Activated CD4-positive, alpha-beta T cell treated with anti-CD3 and anti-CD28 coated beads, Interleukin-2, amount 50 U/mL, for 16 hours (primary cell): ENCODE measurements around the gene MPND.

Experiments
- DNase-seq: peaks from one replicate; pipeline ENCODE4 v3.0.0-alpha.2; 2020

Gene MPND

DNA sequence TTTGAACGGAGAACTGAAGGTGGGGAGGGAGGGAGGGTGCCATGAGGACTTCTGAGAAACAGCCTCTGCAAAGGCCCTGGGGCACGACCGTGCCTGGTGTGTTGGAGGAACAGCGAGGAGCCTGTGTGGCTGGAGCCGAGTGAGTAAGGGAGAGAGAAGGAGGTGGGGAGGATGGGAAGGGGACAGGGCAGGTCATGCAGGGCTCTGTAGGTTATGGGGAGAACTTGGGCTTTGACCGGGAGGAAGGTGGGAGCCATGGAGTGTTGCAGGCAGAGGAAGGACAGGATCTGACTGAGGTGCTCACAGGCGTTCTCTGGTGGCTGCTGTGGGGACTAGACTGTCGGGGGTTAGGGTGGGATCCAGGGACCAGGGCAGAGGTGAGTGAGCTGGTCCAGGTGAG lies 6.7 kb downstream of the MPND start:
- DNase-seq, result no peak

DNA sequence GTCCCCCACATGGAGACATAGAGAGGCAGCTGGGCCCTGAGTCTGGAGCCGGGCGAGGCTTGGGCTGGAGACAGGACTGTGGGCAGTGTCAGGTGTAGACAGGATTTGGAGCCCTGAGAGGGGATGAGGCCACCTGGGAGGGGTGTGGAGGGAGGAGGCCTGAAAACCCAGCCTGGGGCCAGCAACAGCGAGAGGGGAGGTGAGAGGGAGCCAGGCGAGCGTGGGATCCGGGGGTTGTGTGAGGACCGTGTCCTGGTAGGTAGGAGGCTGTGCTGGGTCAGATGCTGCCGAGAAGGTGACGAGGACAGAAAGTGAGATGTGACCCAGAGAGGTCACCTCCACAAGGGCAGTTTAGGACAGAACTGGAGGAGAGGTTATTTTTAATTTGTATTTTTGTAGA lies 7.4 kb downstream of the MPND start:
- no peak for DNase-seq

DNA sequence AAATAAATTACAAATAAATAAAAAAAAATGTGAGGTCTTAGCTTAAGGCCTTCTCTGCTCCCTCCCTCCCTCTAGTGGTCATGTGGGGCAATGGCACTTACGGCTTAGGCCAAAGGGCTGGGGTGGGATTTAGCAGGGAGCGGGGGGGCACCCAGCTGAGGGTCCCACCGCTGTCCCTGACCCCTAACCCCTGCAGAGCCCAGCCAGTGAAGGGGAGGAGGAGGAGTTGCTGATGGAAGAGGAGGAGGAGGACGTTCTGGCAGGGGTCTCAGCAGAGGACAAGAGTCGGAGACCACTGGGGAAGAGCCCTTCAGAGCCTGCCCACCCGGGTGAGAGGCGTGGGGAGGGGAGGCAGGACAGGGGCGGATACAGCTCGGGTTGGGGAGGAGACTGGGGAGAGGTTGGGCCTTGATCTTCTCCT lies 9.3 kb downstream of the MPND start:
- DNase-seq, result peak; percentile 60

GRCh38 chr19:4354282-4354681 lies 10.9 kb downstream of the MPND start:
- no peak for DNase-seq

GRCh38 chr19:4354897-4355296 lies 11.5 kb downstream of the MPND start:
- no peak for DNase-seq

DNA sequence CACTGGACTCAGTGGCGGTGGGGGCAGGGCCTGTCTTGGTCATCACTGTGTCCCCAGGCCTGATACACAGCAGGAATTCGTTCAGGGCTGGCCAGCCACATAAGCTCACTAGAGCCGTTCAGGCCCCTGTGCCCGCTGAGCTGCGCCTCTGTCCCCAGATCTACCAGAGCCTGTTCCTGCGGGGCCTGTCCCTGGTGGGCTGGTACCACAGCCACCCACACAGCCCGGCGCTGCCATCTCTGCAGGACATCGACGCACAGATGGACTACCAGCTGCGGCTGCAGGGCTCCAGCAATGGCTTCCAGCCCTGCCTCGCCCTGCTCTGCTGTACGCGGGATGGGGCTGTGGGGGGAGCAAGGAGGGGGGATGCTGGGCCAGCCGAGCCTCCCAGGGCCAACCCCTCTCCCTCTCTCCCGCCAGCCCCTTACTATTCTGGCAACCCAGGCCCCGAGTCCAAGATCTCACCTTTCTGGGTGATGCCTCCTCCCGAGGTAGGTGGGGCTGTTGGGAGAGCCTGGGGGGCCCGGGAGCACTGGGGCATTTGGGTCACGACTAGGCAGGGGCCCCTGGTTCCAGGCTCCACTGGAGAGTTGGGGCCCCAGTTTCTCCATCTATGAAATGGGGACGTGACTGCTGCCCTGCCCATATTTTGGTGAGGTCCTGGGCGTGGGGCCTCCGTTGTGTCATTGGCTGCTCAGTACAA lies 13.9 kb downstream of the MPND start:
- DNase-seq, result no peak

DNA sequence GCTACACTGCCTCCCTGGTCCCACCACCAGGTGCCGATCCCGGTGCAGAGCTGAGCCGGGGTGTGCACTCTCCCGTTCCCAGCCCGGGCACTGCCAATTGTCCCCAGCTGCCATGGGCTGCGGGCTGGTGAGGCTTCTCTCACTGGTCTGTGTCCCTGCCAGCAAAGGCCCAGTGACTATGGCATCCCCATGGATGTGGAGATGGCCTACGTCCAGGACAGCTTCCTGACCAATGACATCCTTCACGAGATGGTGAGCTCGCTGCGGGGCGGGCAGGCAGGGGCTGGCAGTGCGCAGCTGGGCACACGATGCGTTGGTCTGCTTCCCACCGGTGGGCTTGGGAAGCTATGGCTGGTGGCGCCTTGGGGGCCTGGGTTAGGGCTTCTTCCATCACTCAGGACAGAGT lies 14.6 kb downstream of the MPND start:
- DNase-seq, result no peak

DNA sequence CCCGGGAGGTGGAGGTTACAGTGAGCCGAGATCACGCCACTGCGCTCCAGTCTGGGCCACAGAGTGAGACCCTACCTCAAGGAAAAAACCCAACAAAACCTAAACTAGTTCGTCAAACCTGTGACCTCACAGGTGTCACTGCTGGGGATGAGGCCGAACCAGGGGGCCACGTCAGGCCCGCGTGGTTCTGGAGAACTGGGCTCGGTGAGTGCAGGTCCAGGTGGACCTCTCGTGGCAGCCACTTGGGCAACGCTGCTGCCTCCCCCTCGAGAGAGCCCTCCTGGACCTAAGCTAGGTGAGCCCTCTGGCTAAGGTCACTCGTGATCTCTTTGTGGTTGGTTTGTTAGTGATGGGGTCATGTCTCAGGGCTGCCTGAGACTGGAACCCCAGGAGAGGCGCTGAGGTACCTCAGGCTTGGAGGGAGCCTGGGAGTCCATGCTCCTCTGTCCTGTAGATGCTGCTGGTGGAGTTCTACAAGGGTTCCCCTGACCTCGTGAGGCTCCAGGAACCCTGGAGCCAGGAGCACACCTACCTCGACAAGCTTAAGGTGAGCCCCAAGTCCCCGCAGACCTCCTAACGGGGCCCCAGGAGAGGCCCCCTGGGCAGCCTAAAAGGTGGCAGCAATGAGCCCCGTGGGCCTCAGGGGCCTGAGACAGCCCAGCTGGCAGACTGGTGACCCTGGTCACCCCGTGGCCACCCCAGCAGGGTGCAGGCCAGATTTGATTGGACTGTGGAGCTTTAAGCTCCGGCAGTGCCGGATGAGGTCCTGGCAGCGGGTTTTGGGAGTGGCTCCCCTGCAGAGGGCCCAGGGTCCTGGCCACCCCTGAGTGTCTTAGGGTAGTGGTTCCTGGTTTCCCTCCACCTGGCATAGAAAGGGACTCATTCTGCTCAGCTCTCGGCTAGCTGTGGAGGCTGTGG lies 15.6 kb downstream of the MPND start:
- no peak for DNase-seq

DNA sequence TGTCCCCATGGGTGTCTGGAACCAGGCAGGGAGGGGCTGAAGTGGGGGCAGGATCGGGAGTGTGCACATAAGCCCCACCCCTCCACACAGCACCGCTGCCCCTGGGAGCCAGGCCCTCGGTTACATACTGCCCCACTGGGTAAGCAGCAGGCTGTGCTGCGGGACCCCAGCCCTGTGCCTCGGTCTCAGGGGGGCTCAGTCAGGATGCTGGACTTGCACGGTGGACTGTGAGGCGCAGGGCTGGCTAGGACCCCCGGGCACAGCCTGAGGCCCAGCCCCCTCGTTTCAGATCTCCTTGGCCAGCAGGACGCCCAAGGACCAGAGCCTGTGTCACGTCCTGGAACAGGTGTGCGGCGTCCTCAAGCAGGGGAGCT lies 16.3 kb downstream of the MPND start:
- DNase-seq, result no peak

GRCh38 chr19:4360081-4360569 lies 16.8 kb downstream of the MPND start:
- no peak for DNase-seq

DNA sequence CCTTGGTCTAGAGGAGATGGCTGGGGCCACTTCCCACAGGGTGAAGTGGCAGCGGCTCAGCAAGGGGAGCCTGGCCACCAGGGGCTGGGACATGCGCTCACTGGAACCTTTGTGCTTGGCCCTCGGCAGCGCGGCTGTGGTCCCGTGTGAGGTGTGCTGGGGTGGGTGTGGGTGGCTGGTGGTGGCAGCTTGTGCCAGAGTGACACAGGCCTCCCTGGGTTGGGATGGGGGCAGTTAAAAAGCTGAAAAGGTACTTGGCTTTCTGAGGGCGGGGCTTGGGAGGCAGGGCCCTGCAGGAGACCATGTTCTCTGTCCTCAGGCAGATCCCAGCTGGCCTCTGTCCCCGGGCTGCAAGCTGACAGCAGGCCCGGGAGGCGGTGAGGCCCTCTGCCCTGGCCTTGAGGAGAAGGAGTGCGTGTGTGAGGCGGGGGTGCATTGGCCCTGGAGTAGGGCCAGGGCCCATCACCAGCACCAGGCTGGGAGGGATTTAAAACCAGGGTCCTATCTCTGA lies 17.3 kb downstream of the MPND start:
- DNase-seq, result no peak

DNA sequence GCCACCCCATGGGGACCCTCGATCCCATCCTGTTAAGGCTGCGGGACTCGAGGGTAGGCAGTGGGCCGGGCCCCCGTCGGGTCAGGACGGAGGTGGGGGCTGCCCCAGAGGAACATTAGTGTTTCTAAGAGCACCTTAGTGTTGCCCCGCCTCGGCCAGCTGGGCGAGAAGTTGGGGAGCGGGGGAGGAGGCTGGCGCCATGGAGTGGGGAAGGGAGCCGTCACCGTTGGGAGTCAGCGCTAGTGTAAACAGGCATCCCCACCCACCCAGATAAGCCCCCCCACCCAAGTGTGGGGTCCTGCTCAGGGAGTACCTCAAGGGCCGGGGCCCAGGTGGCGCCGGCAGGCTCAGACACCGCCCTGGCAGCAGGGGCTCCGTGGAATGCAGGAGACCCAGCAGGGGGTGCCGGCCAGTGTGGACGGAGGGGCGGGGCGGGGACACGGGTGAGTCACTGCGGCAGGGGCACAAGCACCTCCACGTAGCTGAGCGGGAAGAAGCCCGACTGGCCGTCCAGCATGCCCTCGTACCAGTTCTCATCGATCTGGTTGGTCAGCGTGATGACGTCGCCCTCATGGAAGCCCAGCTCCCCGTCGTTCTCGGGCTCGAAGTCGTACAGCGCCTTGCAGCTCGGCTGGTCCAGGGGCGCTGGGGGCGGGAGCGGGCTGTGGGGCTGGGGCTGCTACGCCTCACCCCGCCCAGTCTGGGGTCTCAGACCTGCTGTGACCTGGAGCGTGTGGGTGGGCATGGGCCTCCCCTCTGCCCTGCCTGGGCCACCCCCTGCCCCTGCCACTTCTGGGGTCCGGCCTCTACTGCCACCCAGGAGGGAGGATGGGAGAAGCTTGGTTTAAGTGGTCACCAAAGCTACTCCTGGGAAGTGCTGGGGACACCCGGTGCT lies 18.0 kb downstream of the MPND start:
- DNase-seq, result no peak

DNA sequence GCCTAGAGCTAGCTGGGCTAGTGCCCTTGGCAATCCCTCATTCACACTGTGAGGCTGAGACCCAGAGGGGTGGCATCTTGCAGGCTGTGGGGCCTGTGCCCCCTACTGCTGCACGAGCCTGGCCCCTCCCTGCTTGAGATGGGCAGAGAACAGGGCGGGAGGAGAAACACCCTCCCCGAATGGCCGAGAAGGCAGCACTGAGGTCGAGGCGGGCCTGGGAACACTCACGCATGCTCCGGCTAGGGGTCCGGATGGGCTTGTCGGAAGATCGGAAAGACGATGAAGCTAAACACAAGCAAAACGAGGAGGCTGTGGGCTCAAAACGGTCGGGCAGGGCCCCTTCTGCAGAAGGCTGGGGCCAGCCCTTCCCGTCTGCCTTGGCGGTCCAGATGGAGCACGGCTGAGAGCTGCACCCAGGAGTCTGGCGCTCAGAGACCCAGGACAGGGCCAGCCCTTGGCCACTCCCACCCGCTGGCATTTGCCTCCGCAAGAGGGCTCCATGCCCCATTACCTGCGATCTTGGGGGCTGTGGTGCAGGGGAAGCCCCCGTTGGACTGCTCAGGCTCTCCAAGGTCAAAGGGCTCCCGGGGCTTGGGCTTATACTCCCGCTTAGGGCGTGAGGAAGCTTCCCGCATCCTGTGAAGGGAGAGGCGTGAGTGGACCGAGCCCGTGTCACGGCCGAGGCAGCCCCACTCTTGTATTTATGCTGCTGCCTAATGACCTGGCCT lies 18.9 kb downstream of the MPND start:
- no peak for DNase-seq

GRCh38 chr19:4362831-4363545 lies 19.6 kb downstream of the MPND start:
- no peak for DNase-seq

DNA sequence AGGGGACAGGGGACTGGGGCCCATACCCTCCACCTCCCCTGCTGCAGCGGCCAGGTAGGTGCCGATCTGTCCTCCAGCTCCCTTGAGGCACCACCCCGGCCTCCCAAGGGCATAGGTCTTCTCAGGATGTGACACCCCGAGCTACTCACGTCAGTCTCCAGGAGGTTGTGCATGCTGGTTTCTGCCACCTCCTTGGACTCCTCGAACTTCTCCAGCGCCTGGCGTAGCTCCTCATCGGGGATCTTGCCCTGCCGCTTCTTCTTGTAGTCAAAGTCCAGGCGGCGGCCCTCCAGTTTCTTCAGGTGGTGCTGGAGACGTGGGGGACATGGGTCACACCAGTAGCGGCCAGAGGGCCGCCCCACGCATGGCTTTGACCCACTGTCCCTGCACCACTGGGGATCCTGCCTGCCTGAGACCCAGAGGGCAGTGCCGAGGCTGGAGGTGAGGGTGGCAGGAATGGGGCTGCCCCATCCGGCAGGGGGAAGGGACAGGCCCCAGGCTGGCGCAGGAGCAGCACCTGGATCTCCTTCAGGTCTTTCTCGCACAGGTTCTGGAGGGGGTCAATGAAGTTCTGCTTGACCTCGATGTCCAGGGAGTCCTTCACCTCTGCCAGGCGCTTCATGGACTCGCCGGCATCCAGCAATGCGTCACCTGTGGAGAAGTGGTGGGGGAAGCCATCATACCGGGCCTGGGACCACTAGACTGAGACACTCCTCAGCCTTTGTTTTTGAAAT lies 20.4 kb downstream of the MPND start:
- DNase-seq, result no peak

GRCh38 chr19:4365341-4365740 lies 22.0 kb downstream of the MPND start:
- DNase-seq, result no peak

GRCh38 chr19:4365791-4366665 lies 22.7 kb downstream of the MPND start:
- no peak for DNase-seq

- DNase-seq, result no peak
These were observed 23.4 kb downstream of the MPND start for GRCh38 chr19:4366666-4367335.

GRCh38 chr19:4367336-4367723 lies 24.0 kb downstream of the MPND start:
- no peak for DNase-seq
